GM12878 (cell line): ENCODE measurements around the gene WDHD1. TPM values are rescaled to one million over a fixed set of nuclear protein-coding genes. Genes with fewer than 3 reads are reported as not detected.

Source experiments
- CTCF ChIP-seq, 3 experiments: IDR thresholded peaks in 2 of 3; conservative IDR thresholded peaks in 1 of 3; 2 replicates each; pipeline ENCODE4 v1.5.1; 2011; ENCODE audit warnings: low read depth in 3 of 3, low read length in 3 of 3, mild to moderate bottlenecking in 3 of 3, control low read depth in 2 of 3, moderate library complexity in 2 of 3, inconsistent platforms in 1 of 3, mixed read lengths in 1 of 3; ENCODE audit not compliant: control insufficient read depth in 2 of 3, insufficient read depth in 1 of 3; ENCODE audit errors: extremely low read depth in 1 of 3
- E4F1 ChIP-seq: fragments of 450-650 bp; IDR thresholded peaks from 2 replicates; pipeline ENCODE4 v1.6.1; 2018; ENCODE audit warnings: borderline replicate concordance, mild to moderate bottlenecking; ENCODE audit not compliant: partially characterized antibody
- GABPA ChIP-seq: IDR thresholded peaks from 2 replicates; pipeline ENCODE4 v1.6.1; 2014; ENCODE audit warnings: antibody characterized with exemption, low read depth, mild to moderate bottlenecking, inconsistent platforms
- GATAD2B ChIP-seq: fragments of 450-650 bp; conservative IDR thresholded peaks from 2 replicates; pipeline ENCODE4 v1.6.1; 2017; ENCODE audit warnings: low read depth, mild to moderate bottlenecking, moderate library complexity
- IKZF1 ChIP-seq: fragments of 450-650 bp; conservative IDR thresholded peaks from 2 replicates; pipeline ENCODE4 v1.6.1; 2017; ENCODE audit warnings: antibody characterized with exemption, mild to moderate bottlenecking
- MEF2A ChIP-seq: IDR thresholded peaks from 2 replicates; pipeline ENCODE4 v1.6.1; 2011; ENCODE audit warnings: low read depth, mild to moderate bottlenecking, low read length, moderate library complexity; ENCODE audit not compliant: insufficient read depth
- NR2F1 ChIP-seq: fragments of 450-650 bp; conservative IDR thresholded peaks from 2 replicates; pipeline ENCODE4 v1.6.1; 2017; ENCODE audit warnings: mild to moderate bottlenecking
- PKNOX1 ChIP-seq: fragments of 450-650 bp; IDR thresholded peaks from 2 replicates; pipeline ENCODE4 v1.6.1; 2016; ENCODE audit warnings: mild to moderate bottlenecking
- RAD21 ChIP-seq: IDR thresholded peaks from 2 replicates; pipeline ENCODE4 v1.6.1; 2011; ENCODE audit warnings: mild to moderate bottlenecking, low read depth, low read length, moderate library complexity; ENCODE audit not compliant: insufficient read depth
- SP1 ChIP-seq: IDR thresholded peaks from one replicate; pipeline ENCODE4 v1.6.1; 2011; ENCODE audit warnings: low read depth, low read length
- TCF3 ChIP-seq: IDR thresholded peaks from 2 replicates; pipeline ENCODE4 v1.6.1; 2012; ENCODE audit warnings: low read depth, mild to moderate bottlenecking, low read length, borderline replicate concordance; ENCODE audit not compliant: insufficient read depth
- ZBTB40 ChIP-seq: fragments of 450-650 bp; IDR thresholded peaks from 2 replicates; pipeline ENCODE4 v1.6.1; 2016; ENCODE audit warnings: mild to moderate bottlenecking, moderate library complexity, borderline replicate concordance
- ZNF592 ChIP-seq: fragments of 450-650 bp; IDR thresholded peaks from 2 replicates; pipeline ENCODE4 v1.6.1; 2017; ENCODE audit warnings: mild to moderate bottlenecking, moderate library complexity
- polyA plus RNA-seq, 11 experiments: library from polyadenylated mRNA; depleted of rRNA in 4 of 11; unstranded in 6 of 11; stranded (reverse) in 5 of 11; fragments of >200 nt; fragmentation: Nextera tagmentation in 4 of 11; fragmentation: Illumina TruSeq in 1 of 11; extraction: Ambion mirVana in 4 of 11; extraction: Trizol in 1 of 11; gene quantifications; 1 replicate in 1 of 11; 2 replicates in 10 of 11; pipeline versions ENCODE4 v1.2.1 to v1.2.3, GENCODE V29; 2011 to 2016; ENCODE audit warnings: inconsistent platforms in 2 of 11, missing spikeins in 2 of 11, low read depth in 1 of 11
- total RNA-seq, 4 experiments: library from RNA; depleted of rRNA in 3 of 4; stranded (reverse); fragments of >200 nt in 3 of 4; fragmentation: Illumina TruSeq in 1 of 4; extraction: Trizol in 1 of 4; gene quantifications; 2 replicates each; pipeline versions ENCODE4 v1.2.1 to v1.2.3, GENCODE V29; 2013 to 2021

The WDHD1 gene
- total and polyA plus RNA-seq, 10 of the 15 experiments (the other 5 are each of a cell fraction or from before 2014, with no cell fraction given): 11.3 to 50.5 (median 32.6) TPM

GRCh38 chr14:55051423-55052268 lies 24.7 kb upstream of the WDHD1 start, which contains the start of gene MAPK1IP1L (continued):
- TF ChIP-seq CTCF (IDR thresholded peaks at IDR 0.05 in 2 of 3, conservative IDR thresholded peaks at IDR 0.05 in 1 of 3; ENCODE audit: control insufficient read depth in 2 of 3, extremely low read depth in 1 of 3, insufficient read depth in 1 of 3, low read depth in 3 of 3, low read length in 3 of 3): peak; percentile 96 to 99 (median 99); a peak in 5 of 6 replicates
- TF ChIP-seq ZNF592: peak; percentile 83
- peak; percentile 66 for TF ChIP-seq E4F1
- peak; percentile 97 for TF ChIP-seq GATAD2B
- peak; percentile 42; the same call in 1 of the 2 replicates for TF ChIP-seq ZBTB40
- TF ChIP-seq PKNOX1: peak; percentile 90
- TF ChIP-seq RAD21: peak; percentile 68
- peak; percentile 74; the same call in 1 of the 2 replicates for TF ChIP-seq GABPA
- peak; percentile 76 for TF ChIP-seq SP1
- TF ChIP-seq NR2F1: peak; percentile 43; the same call in 1 of the 2 replicates
- no peak for TF ChIP-seq MEF2A
- peak; percentile 98 for TF ChIP-seq TCF3
- TF ChIP-seq IKZF1: peak; percentile 96
